ENCODE results near the gene CNTNAP5.

GRCh38 chr2:124536591-124536990, 511.5 kb downstream of the CNTNAP5 start:
- TF ChIP-seq YY1 (IDR thresholded peaks at IDR 0.05) (no peak), RAD21 (IDR thresholded peaks at IDR 0.05) (no peak), CTCF (IDR thresholded peaks at IDR 0.05; ENCODE audit: low read depth, low read length, missing input control) (no peak), TAF1 (conservative IDR thresholded peaks at IDR 0.05) (no peak), FOXA1 (IDR thresholded peaks at IDR 0.05) (no peak), MAX (IDR thresholded peaks at IDR 0.05) (no peak), REST (IDR thresholded peaks at IDR 0.05) (no peak), ATF3 (IDR thresholded peaks at IDR 0.05) (no peak), EGR1 (IDR thresholded peaks at IDR 0.05; ENCODE audit: low read depth in 2 of 2) (no peak), HNF4A (conservative IDR thresholded peaks at IDR 0.05) (no peak), GABPA (IDR thresholded peaks at IDR 0.05 in 1 of 2, conservative IDR thresholded peaks at IDR 0.05 in 1 of 2) (no peak), ZBTB33 (IDR thresholded peaks at IDR 0.05) (no peak)
